NCI-H128 (cell line): ENCODE data around the gene UBASH3A.
"Not testable (repeated sequence)": the region's sequence is repeated elsewhere in the genome, so short reads cannot be mapped to it uniquely, and the experiment has no call there.

ENCODE experiments used
- DNase-seq: peaks from one replicate; lab custom pipeline; 2025; ENCODE audit not compliant: unreplicated experiment; lab: John Stamatoyannopoulos, UW

UBASH3A gene

DNA sequence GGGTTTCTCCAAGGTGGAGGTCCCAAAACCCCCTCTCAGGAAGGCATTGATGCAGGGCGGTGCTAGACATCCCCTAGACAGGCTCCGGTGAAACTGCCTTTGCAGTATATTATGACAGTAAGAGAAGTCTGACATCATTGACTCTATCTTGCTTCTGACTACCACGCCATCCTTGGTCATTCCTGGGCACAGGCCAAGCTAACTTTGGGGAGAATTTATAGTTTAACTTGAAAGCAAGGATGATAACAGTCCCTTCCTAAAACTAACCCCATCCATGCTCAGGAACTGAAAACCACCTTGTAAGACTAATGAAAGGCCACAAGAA, 62.1 kb downstream of the UBASH3A start:
- no peak for DNase-seq

DNA sequence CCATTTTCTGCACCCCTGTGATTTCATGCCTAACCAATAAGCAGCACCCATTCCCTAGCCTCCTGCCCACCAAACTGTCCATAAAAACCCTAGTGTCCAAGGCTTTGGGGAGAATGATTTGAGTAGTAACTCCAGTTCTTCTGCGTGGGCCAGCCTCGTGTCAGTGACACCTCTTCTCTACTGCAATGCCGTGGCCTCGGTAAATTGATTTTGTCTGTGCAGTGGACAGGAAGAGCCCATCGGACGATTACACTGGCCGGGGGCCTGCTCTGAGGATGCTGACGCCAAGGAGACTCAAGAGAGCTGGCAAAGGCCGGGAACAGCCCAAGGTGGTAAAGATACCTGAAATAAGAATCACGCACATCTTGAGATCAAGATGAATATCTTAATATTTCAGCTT, 63.0 kb downstream of the UBASH3A start:
- DNase-seq = no peak

DNA sequence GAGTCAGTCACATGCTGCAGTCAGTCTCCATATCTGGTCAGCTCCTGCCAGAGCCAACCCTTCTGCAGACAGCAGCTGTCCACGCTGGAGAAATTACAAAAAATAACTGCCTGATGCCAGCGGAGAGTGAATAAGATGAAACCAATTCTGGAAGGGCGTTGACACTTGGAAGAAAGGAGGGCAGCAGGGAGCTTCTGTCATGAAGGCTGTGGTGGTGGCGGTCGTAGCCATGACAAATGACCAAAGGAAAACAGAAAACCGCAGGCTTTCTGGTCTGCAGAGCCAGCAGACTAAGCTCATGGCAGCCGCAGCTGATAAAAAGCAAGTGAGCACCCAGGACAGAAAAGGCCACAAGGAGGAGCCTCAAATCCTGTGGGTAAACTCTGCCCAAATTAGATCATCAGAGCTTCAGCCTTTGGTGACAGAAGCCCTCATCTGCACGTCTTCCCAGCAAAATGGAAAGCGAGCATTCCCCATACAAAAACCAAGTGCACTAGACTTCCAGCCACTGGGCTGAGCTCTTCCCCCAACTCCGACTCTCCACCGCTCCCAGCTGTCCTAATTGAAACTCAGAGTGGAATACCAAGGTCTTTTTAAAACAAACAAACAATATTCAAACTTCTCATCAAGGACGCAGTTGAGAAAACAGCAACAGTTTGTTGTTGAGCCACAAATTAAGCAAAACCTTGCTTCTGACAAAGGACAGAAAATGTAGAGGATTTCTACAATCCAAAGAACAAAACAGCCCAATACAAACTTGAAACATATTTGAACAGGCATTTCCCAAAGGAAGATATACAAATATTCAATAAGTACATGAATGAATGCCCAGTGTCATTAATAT, 63.7 kb downstream of the UBASH3A start:
- DNase-seq = no peak

DNA sequence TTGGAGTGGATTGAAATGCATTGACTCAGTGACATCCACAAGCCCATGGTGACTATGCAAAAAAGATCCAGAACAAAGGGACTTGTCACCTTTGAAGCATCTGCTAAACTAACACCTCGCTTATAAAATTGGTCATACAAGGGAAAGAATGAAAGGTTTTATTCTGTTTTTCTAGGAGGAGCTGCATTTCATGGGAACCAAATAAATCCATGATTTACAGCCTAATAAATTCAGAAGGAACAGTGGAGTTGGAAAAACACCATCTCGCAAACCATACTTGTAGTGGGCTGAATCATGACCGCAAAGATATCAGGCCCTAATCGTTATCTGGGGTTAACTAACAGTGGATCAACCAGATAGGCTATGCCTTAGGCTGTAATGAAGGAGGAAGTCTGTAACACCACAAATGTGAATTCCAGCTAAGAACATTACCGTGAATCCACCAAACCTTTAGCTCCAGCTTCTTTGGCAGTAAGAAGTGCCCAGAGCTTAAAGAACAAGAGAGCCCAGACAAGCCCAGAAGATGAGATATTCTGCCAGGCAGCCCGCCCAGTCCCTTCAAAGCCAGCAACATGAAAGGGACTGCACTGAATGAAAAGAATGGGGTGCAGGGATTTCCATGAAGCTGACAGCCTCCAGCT, 64.9 kb downstream of the UBASH3A start:
- no peak for DNase-seq

DNA sequence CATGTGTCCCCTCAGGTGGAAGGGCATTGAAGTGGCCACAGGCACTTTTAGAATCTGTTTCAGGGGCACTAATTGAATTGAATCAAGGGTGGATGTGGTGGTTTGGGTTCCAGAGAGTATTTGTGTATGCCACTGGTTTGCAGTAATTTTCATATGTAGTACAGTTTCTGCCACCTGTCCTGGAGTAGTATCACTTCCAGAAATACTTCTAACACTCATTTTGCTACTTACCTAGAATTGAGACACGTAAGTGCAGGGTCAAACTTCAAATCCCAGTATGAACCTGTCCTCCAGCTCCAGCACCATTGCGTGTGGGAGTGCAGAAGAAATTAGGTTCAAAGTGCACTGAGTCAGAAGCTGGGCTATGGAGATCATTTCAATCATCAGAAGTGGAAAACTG, 65.6 kb downstream of the UBASH3A start:
- no peak for DNase-seq

DNA sequence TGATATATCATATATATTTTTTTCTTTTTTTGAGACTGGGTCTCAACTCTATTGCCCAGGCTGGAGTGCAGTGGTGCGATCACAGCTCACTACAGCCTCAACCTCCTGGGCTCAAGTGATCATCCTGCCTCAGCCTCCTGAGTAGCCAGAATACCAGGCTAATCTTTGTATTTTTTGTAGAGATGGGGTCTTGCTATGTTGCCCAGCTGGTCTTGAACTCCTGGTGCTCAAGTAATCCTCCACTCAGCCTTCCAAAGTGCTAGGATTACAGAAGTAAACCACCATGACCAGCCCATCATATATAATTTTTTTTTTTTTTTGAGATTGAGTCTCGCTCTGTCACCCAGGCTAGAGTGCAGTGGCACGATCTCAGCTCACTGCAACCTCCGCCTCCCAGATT, 66.0 kb downstream of the UBASH3A start:
- not testable (repeated sequence) for DNase-seq

DNA sequence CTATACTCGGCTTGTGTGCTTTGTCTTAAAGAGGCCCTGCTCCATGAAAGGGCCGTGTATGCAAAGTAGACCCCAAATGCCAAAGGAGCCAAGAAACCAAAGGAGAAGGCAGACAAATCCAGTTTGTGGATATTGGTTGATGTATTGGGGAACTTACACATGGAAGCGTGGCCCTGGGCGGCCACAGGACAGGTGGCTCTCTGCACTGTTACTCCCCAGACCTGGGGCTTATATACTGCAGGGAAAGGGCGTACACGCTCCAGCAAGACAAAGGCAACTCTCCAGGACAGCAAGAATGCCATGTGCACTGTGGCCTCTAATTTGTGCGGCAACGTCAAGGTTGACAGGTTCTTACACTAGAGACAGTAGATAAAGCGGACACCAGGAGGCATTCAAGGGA, 67.5 kb downstream of the UBASH3A start:
- DNase-seq = no peak

DNA sequence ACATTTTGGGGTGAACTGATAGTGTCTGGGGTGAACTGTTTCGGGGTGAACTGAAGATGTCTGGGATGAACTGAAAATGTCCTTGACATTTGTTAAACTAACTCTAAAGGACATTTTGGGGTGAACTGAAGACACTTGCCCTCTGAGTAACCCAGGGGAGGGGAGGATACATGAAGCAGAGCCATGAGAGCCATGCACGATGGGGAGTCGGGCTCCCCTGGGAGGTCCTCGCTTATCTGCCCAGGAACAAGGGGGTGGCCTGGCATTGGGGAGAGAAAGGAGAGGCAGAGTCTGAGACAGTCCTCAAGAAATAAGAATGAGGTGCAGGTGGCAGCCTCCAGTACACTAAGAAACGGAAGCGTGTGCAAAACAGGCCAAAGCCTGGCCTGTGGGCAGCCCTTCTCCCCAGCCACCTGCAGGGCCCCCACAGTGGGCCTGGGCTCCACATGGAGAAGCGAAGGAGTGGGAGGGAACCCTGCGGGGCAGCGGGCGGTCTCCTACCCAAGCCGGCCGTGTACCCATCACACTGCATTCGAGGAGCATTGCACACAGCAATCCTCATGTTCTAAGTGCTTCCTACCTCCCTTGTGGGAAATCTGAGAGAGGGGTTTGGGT, 68.1 kb downstream of the UBASH3A start:
- DNase-seq = no peak

DNA sequence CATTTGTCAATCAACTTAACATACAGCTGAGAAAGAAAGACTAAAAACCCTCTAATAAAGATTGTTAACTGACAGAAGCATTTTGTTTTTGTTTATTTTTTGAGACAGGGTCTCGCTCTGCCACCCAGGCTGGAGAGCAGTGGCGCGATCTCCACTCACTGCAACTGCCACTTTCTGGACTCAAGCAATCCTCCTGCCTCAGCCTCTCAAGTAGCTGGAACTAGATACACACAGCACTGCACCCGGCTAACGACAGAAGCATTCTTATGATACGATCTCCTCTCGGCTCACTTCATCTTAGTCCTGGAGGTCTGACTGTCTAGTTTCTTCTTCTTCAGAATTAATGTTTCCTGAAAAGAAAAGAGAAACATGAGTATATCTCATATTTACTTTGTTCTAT, 68.8 kb downstream of the UBASH3A start:
- no peak for DNase-seq

DNA sequence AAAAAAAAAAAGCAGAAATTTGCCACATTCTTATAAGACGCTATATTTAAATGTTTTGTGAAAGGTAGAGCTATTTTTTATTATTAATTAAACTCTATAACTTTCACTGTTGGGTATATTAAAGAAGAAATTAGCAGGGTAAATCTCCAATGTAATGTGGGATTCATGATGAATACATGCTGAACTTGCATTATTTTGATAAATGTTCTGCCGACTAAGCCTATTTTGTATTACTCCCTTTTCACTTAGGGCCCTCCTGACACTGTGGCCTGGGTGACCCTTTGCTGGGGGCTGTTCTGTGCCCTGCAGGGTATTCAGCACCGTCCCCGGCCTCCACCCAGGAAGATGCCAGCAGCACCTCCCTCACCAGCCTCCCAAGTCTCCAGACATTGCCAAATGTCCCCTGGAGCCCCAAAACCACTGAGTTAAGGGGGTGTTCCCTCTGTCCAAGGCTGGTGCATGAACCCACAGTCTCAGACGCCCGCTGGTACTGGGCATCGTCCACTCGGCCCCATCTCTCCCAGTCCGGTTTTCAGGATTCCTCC, 69.9 kb downstream of the UBASH3A start:
- no peak for DNase-seq

DNA sequence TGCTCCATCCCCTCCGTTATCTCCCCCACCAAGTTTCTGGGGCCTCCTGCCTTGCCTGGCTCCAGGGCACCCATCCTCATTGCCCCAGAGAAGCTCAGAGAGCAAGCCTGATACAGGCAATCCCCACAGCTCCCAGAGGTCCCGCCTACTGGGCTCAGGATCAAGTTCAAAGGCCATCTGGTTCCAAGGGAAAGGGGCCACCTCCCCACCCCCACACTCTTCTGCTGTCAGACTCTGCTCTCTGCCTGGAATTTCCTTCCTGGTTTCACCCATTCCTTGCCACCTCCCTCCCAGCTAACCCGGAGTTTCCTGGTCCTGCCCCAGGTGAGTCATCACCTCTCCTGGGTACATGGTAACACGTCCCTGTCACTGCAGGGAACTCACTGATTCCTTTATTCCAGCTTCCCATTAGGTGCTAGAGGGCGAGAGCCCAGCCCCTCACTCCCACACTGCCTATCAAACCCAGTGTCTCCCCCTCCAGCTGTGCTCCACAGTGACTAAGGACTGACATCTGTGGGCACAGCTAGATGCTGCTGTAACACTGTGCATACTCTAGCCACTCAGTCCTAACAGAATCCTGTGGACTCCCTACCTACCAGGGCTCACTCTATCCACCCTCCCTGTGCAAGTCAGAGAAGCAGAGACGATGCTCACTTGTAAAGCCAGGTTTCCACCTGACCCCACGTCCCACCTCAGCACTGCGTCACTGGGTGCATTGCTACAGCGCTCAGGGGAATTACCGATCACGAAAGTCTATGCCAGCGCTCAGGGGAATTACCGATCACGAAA, 70.5 kb downstream of the UBASH3A start:
- no peak for DNase-seq

DNA sequence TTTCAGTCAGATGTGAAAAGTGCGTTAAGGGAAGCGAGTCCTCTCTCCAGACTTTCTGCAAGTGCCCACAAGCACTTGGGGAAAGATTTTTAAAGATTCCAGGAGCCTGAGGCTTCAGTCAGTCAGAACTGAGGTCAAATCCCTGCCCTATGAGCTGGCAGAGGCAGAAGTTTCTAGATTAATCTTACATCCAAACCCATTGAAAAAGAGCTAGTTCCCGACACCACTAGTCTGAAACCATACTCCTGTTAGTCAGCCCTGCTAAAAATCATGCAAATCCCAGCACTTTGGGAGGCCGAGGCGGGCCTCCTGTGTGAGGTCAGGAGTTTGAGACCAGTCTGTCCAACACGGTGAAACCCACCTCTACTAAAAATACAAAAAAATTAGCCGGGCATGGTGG, 71.3 kb downstream of the UBASH3A start:
- DNase-seq = no peak

DNA sequence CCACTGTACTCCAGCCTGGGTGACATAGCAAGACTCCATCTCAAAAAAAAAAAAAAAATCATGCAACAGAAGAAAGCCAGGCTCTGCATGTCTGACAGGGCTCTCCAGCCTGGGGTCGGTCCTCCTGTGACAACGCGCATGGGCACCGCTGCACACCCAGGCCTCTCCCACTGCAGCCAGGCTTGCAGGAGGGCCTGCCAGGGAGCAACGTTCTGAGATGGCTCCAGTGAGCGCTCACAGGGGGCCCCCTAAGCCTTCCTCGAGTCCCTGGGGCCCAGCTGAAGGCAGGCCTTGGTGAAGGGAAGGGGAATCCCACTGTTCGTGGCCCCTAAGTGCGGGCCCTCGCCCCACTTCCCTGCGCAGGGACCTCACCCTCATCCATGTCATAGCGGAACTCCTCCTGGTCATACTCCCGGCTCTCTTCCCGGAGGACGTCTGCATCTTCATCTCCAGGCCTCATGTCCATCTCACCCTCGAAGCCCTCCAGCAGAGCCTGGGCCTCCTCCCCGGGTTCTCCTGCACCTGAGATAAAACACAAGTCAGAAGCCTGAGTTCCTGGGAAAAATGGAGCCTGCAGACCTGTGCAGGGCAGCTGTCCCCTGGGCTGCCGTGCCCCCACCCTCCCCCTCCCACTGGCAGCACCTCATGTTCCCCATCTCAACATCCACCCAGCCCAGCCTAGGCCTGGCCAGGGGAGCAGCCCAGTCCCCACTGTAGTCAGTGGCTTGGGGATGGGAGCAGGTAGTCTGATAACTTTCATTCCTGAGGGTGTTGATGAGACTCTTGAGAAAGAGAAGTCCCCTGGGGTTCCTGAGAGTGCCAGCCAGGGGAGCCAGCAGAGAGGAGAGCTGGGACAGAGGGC, 72.1 kb downstream of the UBASH3A start:
- no peak for DNase-seq

DNA sequence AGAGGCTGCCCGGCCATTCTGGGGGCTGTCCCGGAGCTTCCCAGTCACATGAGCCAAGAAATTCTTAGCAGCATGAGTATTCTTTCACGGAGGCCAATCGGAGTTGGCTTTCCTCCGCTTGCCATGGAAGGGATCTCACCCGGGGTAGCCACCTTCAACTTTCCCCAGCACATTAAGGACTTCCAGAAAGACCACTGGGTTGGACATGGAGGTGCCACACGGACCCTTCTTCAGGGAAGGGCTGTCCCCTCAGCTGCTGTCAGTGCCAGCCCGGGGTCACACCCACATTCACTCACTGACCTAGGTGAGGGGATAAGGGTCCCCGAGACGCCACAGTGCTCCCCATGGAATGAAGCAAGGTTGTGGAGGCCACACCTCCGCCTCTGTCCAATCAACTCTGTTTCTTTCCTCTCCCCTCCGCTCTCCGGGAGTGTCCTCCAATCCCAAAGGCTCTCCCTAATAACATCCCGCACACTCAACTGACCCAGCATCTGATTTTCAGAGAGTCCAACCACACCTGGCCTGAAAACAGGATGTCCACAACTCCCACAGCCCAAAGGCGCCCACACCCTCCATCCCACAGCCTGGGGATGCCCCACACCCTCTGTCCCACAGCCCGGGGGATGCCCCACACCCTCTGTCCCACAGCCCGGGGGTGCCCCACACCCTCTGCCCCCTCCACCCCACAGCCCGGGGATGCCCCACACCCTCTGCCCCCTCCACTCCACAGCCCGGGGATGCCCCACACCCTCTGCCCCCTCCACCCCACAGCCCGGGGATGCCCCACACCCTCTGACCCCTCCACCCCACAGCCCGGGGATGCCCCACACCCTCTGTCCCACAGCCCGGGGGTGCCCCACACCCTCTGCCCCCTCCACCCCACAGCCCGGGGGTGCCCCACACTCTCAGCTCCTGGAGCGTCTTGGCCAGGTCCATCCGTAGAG, 73.0 kb downstream of the UBASH3A start:
- no peak for DNase-seq

DNA sequence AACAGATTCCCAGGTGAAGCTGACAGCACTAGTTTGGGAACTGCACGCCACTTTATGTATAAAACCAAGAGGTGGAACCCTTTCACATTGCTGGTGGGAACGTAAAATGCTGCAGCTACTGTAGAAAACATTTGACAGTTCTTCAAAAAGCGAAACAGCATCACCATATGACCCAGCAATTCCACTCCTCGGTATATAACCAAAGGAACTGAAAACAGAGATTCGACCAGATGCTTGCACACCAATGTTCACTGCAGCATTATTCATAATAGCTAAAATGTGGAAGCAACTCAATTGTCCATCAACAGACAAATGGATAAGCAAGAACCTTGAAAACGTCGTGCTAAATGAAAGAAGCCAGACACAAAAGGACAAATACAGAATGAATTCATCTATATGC, 74.8 kb downstream of the UBASH3A start:
- no peak for DNase-seq

DNA sequence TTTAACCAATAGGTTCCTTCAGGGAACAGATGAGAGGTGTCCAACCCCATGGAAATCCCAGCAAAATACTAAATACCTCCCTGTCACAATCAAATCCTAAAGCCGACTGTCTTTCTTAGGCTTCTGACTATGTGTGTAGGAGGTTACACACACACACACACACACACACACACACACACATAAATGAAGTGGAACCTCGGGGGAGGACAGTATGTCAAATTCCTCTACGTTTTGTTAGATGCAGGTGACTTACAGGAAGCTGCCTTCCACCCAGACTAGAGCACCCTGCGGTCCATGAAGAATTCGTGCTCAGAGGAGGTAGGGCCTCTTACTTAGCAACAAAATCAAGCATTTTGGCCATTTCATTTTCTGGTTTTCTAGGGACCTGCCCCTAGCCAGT, 75.9 kb downstream of the UBASH3A start:
- DNase-seq = no peak

DNA sequence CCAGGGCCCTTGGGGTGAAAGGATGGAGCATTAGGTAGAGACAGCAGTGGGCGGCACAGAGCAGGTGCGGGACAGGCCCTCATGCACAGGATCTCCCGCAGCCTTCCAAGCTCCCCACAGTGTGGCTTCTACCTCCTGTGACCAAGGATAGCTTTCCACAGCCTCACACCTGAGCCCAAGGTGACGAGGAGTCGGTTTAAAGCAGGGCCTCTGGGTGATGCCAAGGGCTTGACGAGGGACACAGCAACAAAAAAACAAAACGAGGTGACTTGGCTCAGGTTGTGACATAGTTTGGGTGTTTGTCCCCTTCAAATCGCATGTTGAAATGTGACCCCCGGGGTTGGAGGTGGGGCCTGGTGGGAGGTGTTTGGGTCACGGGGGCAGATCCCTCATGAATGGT, 77.0 kb downstream of the UBASH3A start:
- no peak for DNase-seq

DNA sequence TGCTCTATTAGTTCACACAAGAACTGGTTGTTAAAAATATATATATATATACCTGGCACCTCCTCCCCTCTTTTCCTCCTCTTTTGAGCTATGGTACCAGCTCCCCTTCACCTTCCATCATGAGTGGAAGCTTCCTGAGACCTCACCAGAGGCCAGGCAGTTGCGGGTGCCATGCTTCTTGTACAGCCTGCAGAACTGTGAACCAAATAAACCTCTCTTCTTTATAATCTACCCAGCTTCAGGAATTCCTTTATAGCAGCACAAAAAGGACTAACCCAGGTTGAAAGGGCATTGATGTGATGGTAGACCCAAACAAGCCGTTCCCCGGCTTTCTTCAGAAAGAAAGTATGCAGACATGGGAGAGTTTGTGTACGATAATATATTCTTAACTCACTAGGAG, 77.5 kb downstream of the UBASH3A start:
- DNase-seq = no peak

DNA sequence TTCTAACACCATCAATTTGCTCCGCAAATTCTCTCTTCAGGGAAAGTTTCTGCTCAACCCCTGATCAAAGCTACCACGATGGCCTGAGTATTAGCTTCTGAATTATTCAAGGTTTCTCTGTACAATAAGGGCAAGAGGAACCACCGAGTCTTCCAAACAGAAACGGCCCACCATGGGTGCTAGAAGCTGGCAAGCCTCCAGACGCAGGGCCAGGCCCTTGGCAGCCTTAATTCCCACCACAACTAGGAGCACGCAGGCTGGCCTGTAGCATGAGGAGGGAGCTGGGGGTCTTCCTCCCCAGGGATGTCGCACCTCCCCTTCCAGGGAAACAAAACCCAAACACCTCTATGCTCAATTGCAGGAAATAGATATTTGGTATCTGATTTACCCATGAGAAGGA, 81.3 kb downstream of the UBASH3A start:
- no peak for DNase-seq
